Measurements from ENCODE around the gene TIAM1.

TIAM1 gene

DNA sequence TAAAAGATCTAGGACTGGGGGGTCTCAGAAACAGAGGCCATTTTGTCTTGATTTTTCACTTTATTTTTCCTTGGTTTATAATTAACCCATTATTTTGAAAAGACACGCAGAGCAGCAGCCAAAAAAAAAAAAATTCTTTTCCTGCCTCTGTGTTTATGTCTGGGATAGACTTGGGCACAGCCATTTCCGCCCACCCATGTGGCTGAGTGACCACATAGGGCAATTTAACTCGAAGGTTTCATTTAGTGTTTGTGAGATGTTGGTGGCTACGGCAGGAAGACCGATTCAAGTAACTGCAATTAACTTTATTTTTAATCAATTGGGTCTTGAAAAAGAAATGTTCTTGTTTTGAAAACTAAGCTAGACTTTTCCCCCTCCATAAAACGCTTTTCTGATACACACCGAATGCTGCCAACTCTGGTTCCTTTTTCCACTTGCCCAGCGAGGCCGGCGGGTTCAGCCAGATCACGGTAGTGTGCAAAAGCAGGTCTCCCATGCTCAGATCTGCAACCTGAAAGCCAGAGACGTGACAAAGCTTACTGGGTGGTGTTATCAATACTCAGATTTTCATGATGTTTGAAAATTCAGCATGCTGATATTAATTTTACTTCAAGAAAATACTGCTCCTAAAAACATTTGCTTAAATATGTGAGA, 208.4 kb downstream of the TIAM1 start:
- DNase-seq (ENCODE audit: low read depth in 2 of 2), result no peak

DNA sequence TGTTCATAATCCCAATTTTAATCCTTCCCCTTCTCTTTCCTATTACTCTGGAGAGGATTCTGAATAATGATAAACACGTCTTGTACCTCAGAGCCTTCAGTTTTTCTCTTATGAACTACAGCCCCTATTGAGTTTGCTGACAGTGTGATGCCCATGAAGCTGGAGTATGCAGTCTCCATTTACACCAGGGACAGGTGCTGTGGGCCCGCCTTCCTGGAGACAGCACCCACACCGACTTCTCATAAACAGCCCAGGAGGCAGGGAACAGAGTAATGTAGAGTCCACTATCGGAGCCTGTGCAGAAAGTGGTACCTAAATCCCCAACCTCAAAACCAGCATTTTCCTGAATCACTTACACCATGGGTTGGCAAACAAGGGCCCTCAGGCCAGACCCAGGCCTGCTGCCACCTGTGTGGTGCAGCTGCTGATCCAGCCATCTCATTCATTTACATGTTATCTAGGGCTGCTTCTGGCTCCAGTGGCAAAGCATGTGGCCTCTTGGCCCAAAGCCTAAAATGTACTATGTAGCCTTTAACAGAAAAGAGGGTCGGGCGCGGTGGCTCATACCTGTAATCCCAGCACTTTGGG, 210.7 kb downstream of the TIAM1 start:
- no peak for DNase-seq (ENCODE audit: low read depth in 2 of 2)

DNA sequence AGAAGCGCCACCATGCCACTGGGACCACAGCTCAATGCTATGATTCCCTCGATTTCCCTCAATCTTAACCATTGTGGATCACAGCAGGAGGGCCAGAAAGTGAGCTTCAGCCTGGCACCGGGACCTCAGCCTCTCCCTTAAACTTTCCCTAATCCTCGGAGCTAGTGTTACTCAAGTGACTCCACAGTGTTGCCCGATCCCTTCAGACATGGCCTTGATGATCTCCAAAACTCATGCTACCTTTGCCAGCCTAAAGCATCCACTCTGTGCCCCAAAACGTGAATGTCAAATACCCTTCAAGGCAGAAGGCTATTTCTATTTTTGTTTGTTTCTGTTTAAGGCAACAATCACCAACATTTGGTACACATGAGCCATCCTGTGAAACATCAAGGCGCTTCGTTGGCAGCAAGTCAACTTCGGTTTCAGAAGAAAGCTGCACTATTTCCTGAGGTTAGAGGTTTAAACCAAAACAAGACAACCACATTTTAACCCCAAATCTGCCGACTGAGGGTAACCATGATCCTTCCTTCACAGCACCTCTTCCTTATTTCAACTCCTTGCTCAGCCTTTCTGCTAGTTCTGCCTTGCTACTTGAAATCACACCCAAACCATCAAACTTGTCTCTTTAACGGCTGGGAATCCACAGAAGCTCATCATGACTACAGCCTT, 211.4 kb downstream of the TIAM1 start:
- DNase-seq (ENCODE audit: low read depth in 2 of 2), result peak in 1 of 2 donors; percentile 38

DNA sequence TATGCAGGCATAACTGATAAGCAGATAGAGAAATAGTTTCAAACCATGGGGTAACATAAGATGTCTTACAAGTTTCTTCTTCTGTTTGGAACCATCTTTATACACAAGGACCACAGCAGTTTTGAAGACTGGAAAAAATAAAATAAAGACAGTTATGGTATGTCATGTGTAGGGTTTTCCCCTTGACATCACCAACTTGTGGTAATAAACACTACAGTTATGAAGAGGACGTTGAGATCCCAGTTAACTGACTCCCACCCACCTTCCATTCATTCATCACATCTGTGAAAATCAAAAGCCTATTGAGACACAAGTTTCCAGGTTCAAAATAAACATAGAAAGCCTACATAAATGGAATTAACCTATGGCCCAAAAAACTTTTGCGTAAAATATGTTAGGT, 213.2 kb downstream of the TIAM1 start:
- no peak for DNase-seq (ENCODE audit: low read depth in 2 of 2)

GRCh38 chr21:31128234-31128633, 215.8 kb downstream of the TIAM1 start:
- DNase-seq (ENCODE audit: low read depth in 2 of 2), result no peak

GRCh38 chr21:31124010-31124409, 220.1 kb downstream of the TIAM1 start:
- no peak for DNase-seq (ENCODE audit: low read depth in 2 of 2)

- DNase-seq (ENCODE audit: low read depth in 2 of 2), result no peak
Measured at GRCh38 chr21:31119199-31119598, 224.9 kb downstream of the TIAM1 start.

DNA sequence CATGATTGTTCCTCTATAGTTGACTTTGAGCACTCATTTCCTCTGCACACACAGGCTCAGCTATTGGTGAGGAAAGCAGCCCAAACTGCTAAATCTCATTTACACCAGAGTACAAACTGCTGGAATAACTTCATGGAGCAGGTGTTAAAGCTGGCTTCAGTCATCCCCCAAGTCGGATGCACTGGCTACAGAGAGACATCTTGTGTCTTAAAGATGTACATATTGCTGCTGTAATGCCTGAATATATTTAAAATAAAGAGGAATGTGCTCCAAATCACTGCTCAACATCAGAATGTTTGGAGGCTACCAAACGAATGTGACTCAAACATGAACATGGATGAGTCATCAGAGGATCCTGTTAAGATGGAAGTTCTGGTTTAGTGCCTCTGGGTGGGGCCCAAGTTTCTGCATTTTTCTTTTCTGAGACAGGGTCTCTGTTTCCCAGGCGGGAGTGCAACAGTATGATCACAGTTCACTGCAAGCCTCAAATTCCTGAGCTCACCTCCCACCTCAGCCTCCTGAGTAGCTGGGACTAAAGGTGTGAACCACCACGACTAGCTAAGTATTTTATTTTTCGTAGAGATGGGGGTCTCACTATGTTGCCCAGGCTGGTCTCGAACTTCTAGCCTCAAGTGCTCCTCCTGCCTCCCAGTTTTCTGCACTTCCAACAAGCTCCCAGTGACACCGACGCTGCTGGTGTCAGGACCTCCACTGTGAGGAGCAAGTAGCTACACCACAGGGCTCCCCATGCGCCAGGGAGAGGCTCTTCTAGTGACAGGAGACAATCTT, 226.7 kb downstream of the TIAM1 start:
- no peak for DNase-seq (ENCODE audit: low read depth in 2 of 2)

DNA sequence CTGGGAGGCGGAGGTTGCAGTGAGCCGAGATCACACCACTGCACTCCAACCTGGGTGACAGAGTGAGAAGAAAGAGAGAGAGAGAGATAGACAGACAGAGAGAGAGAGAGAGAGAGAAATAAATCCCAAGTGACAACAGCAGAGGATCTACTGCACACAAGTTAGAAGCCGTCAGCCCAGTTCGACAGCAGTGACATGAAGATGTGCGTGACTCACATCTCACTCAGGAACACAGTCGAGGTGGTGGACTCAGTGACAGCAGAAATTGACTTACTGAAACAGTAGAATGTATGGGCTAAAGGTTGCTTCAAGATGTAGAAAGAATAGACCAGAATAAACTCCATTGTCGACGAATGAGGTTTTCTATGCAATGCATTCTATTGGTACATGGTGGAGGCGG, 228.8 kb downstream of the TIAM1 start:
- DNase-seq (ENCODE audit: low read depth in 2 of 2), result no peak

DNA sequence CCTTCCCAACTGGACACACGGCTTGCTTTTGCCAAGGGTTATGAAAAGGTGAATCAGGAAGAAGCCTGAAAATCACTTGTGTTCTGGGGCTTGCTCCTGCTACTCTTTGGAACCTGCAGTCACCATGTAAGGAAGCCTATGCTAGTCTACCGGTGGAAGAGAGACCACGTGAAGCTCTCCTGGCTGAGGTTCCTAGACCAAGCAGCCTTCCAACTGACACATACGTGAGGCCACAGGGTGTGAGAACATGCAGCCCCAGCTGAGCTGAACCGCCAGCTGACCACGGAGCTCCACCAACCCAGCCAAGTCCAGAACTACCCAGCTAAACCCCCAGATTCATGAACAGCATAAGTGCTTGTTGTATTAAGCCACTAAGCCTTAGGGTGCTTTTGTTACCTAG, 233.0 kb downstream of the TIAM1 start:
- DNase-seq (ENCODE audit: low read depth in 2 of 2), result no peak

- DNase-seq (ENCODE audit: low read depth in 2 of 2), result no peak
Measured at GRCh38 chr21:31110430-31110829, 233.6 kb downstream of the TIAM1 start.

GRCh38 chr21:31107871-31108270, 236.2 kb downstream of the TIAM1 start:
- DNase-seq (ENCODE audit: low read depth in 2 of 2), result no peak

DNA sequence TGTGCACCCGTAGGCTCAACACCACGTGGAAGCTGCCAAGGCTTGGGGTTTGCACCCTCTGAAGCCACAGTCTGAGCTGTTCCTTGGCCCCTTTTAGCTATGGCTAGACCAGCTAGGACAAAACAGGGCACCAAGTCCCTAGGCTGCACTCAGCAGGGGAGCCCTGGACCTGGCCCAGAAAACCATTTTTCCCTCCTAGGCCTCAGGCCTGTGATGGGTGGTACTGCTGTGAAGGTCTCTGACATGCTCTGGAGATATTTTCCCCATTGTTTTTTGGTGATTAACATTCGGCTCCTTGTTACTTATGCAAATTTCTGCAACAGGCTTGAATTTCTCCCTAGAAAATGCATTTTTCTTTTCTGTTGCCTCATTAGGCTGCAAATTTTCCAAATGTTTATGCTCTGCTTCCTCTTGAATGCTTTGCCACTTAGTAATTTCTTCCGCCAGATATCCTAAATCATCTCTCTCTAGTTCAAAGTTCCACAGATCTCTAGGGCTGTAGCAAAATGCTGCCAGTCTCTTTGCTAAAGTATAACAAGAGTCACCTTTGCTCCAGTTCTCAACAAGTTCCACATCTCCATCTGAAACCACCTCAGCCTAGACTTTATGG, 236.8 kb downstream of the TIAM1 start:
- DNase-seq (ENCODE audit: low read depth in 2 of 2), result no peak

GRCh38 chr21:31103571-31104265, 240.3 kb downstream of the TIAM1 start:
- DNase-seq (ENCODE audit: low read depth in 2 of 2), result no peak

- no peak for DNase-seq (ENCODE audit: low read depth in 2 of 2)
Measured at GRCh38 chr21:31103163-31103562, 240.9 kb downstream of the TIAM1 start.

DNA sequence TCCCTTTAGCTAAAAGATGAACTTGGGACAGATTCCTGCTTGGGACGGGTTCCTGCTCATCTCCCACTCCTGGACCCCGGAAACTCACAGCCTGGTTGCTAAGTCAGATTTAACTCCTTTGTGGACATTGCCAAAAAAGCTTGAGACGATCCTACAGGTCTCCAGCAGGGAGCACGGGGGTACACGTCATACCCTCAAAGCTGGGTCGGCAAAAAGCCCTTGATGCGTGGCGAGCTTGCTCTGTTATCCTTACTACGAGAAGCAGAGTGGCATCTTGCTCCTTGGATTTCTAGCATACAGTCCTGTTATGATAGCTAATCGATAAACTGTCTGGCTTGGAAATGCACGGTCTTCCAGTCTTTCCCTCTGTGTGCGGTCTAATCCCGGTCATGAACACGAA, 244.9 kb downstream of the TIAM1 start:
- no peak for DNase-seq (ENCODE audit: low read depth in 2 of 2)

DNA sequence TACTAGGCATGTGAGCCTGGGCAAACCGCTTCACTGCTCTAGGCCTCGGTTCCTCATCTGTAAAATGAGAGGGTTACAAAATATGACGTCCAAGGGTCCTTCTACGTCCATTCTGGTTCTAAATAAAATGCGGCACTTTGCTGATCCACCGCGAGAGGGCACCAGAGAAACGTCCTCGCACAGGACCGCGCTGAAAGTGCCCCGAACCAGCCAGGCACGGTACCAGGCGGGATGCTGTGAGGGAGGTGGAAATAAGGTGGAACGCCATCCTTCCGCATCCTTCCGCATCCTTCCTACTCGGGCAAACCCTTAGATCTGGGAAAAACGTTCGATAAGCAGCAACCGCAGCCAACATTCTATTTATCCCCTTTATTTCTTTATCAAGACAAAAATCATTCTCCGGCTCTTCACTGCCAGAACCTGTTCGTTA, 245.5 kb downstream of the TIAM1 start:
- DNase-seq (ENCODE audit: low read depth in 2 of 2), result peak; percentile 48 to 62

- DNase-seq (ENCODE audit: low read depth in 2 of 2), result no peak
Measured at GRCh38 chr21:31092832-31093625, 251.0 kb downstream of the TIAM1 start.

GRCh38 chr21:31090376-31090775, 253.7 kb downstream of the TIAM1 start:
- DNase-seq (ENCODE audit: low read depth in 2 of 2), result no peak

GRCh38 chr21:31088474-31088751, 255.6 kb downstream of the TIAM1 start:
- DNase-seq (ENCODE audit: low read depth in 2 of 2), result no peak
